Esophagus muscularis mucosa (tissue), 4 donors: ENCODE data around the gene SAMD14. TPM values are rescaled to one million over a fixed set of nuclear protein-coding genes. Genes with fewer than 3 reads are reported as not detected.

ENCODE experiments used
- DNase-seq: peaks from one replicate; pipeline ENCODE4 v3.0.0-alpha.2; 2017; ENCODE audit errors: extremely low spot score
- H3K27ac ChIP-seq, 4 donors: fragments of 200-600 bp; sonication (generic); replicated peaks in 1 of 4; 1 replicate in 3 of 4; 2 replicates in 1 of 4; pipeline ENCODE4 v1.5.1; 2016 to 2019; ENCODE audit warnings: mild to moderate bottlenecking in 1 of 4
- H3K27me3 ChIP-seq, 4 donors: fragments of 200-600 bp; sonication (generic); one replicate each; pipeline versions ENCODE4 v1.5.1 to v1.6.0; 2016 to 2019
- H3K36me3 ChIP-seq, 4 donors: fragments of 200-600 bp; sonication (generic); one replicate each; pipeline ENCODE4 v1.5.1; 2016 to 2019
- H3K4me1 ChIP-seq, 4 donors: fragments of 200-600 bp; sonication (generic); one replicate each; pipeline ENCODE4 v1.5.1; 2016 to 2019
- H3K4me3 ChIP-seq, 4 donors: fragments of 200-600 bp; sonication (generic); 1 replicate in 2 of 4; 2 replicates in 2 of 4; pipeline ENCODE4 v1.5.1; 2016 to 2019; ENCODE audit warnings: mild to moderate bottlenecking in 4 of 4, moderate library complexity in 1 of 4
- H3K9me3 ChIP-seq, 4 donors: fragments of 200-600 bp; sonication (generic); 1 replicate in 3 of 4; 2 replicates in 1 of 4; pipeline ENCODE4 v1.5.1; 2016 to 2019
- CTCF ChIP-seq, 3 experiments: fragments of 200-600 bp in 2 of 3; fragments of 450-650 bp in 1 of 3; sonication (generic) in 2 of 3; IDR thresholded peaks; one replicate each; pipeline ENCODE4 v1.5.1; 2017 to 2019; ENCODE audit warnings: antibody characterized with exemption in 3 of 3, mild to moderate bottlenecking in 2 of 3, moderate library complexity in 1 of 3
- EP300 ChIP-seq: sonication (generic); formaldehyde crosslinking; IDR thresholded peaks from one replicate; pipeline ENCODE4 v1.6.1; 2017; ENCODE audit warnings: antibody characterized with exemption
- POLR2A ChIP-seq: fragments of 450-650 bp; IDR thresholded peaks from one replicate; pipeline ENCODE4 v1.6.1; 2017; ENCODE audit warnings: antibody characterized with exemption, moderate library complexity, mild to moderate bottlenecking, low read depth
- POLR2AphosphoS5 ChIP-seq, 2 donors: sonication (generic); formaldehyde crosslinking; IDR thresholded peaks; one replicate each; pipeline ENCODE4 v1.6.1; 2017; ENCODE audit warnings: antibody characterized with exemption in 2 of 2
- WGBS: methylation state at CpG from one replicate; pipeline ENCODE4 v1.1.5; 2018; 5-methylcytosine and 5-hydroxymethylcytosine counted together
- intact Hi-C: fragments of 100-400 bp; cut with DNase I; formaldehyde crosslinking; loops from one replicate; pipeline ENCODE4 v1.15.1; 2023
- total RNA-seq, 4 donors: library from RNA; depleted of rRNA; stranded (reverse); fragments of >200 nt; gene quantifications; one replicate each; pipeline versions ENCODE4 v1.1.0 to v1.2.1, GENCODE V29; 2016

Gene SAMD14
- total RNA-seq, 4 donors from 2014 or later, result 0.98 to 1.8 (median 1.5) TPM

GRCh38 chr17:50165867-50166517 is 36.0 kb upstream of the SAMD14 start, which contains the start of gene SGCA:
SGCA (plus strand) TSS chr17:50166005; CDS start chr17:50166041, 36 bp downstream.
- DNase-seq, result no peak
- 41% methylated on average over 15 of the region's 15 CpGs for WGBS
- peaks cover 32 to 78% (median 74%) of the 10 kb centered on the region in 4 donors for H3K4me1 ChIP-seq

GRCh38 chr17:50165466-50165865 is 35.5 kb upstream of the SAMD14 start:
- 55% methylated on average over 3 of the region's 3 CpGs for WGBS
- TF ChIP-seq POLR2A, result no peak
- no peak for TF ChIP-seq POLR2AphosphoS5 (IDR thresholded peaks at IDR 0.05)
- TF ChIP-seq EP300, result no peak
- no peak for TF ChIP-seq CTCF (IDR thresholded peaks at IDR 0.05)
- no peak for DNase-seq
- Histone ChIP-seq H3K36me3 (peaks cover 0 to 14% (median 6%) of the 10 kb centered on the region in 4 donors), H3K27me3 (no peaks in the 10 kb centered on the region), H3K9me3 (no peaks in the 10 kb centered on the region), H3K27ac (peak overlapping the region; percentile 87 to 96 (median 90)), H3K4me1 (peaks cover 37 to 83% (median 79%) of the 10 kb centered on the region in 4 donors), H3K4me3 (peak overlapping the region; percentile 52 to 59 (median 55))
- intact Hi-C loops, result no loop called here

More at GRCh38 chr17:50165867-50166517, 36.0 kb upstream of the SAMD14 start, which contains the start of gene SGCA:
- no peaks in the 10 kb centered on the region for H3K27me3 ChIP-seq
- intact Hi-C loops, result no loop called here
- H3K27ac ChIP-seq, result peak within 1 kb of the TSS; percentile 87 to 96 (median 90)
- no peaks in the 10 kb centered on the region for H3K9me3 ChIP-seq
- TF ChIP-seq POLR2AphosphoS5 (IDR thresholded peaks at IDR 0.05), result peak; percentile 37 to 85
- TF ChIP-seq POLR2A, result peak; percentile 53
- TF ChIP-seq EP300, result no peak
- TF ChIP-seq CTCF (IDR thresholded peaks at IDR 0.05), result peak in 1 of 3 experiments; percentile 31
- H3K36me3 ChIP-seq, result peaks cover 0 to 18% (median 8%) of the 10 kb centered on the region in 4 donors
- peak within 1 kb of the TSS; percentile 52 to 59 (median 55) for H3K4me3 ChIP-seq

DNA sequence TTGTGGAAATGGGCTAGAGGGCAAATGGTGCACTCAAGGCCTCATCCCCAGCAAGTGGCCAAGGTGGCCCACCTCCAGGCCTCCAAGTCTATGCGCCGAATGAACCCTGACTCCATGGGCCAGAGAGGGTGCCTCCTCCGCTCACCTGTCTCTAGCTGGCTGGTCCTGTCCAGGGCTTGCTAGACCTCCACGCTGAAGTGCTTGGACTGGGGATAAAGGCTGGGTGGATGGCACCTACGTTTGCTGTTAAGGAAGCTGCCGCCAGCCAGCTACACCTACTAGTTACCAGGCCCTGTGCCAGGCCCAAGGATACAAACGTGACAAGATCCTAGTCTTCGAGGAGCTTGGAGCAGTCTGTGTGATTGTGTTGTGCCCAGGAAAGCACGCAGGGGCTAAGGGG is 35.1 kb upstream of the SAMD14 start:
- Histone ChIP-seq H3K4me1 (peaks cover 37 to 84% (median 81%) of the 10 kb centered on the region in 4 donors), H3K4me3 (peak overlapping the region in 3 of 4 donors; percentile 52 to 59 (median 52)), H3K9me3 (no peaks in the 10 kb centered on the region), H3K36me3 (peaks cover 0 to 10% (median 4%) of the 10 kb centered on the region in 4 donors), H3K27me3 (no peaks in the 10 kb centered on the region), H3K27ac (peak overlapping the region; percentile 87 to 96 (median 90))
- WGBS, result 71% methylated on average over 5 of the region's 9 CpGs
- no peak for TF ChIP-seq EP300
- TF ChIP-seq CTCF (IDR thresholded peaks at IDR 0.05), result no peak
- no peak for TF ChIP-seq POLR2A
- TF ChIP-seq POLR2AphosphoS5 (IDR thresholded peaks at IDR 0.05), result no peak
- no peak for DNase-seq
- intact Hi-C loops, result no loop called here

DNA sequence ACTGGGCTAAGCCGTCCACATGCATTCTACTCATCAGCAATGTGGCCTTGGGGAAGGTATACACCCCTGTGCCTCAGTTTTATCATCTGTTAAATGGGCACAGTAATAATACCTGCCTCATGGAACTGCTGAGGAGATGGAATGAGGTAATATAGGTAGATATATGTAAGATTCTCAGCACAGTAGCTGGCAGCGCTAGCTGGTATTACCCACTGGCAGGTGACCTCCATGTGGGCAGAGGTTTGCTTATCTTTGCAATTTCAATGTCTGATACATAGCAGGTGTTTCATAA is 34.7 kb upstream of the SAMD14 start:
- H3K4me1 ChIP-seq, result peaks cover 37 to 80% (median 77%) of the 10 kb centered on the region in 4 donors

More for the DNA sequence above, 34.7 kb upstream of the SAMD14 start:
- Histone ChIP-seq H3K27ac (peak overlapping the region in 3 of 4 donors; percentile 87 to 96 (median 92)), H3K4me3 (no peak overlapping the region), H3K9me3 (no peaks in the 10 kb centered on the region), H3K27me3 (no peaks in the 10 kb centered on the region), H3K36me3 (peaks cover 0 to 6% (median 2%) of the 10 kb centered on the region in 4 donors)
- TF ChIP-seq POLR2A, result no peak
- no peak for TF ChIP-seq EP300
- TF ChIP-seq POLR2AphosphoS5 (IDR thresholded peaks at IDR 0.05), result no peak
- TF ChIP-seq CTCF (IDR thresholded peaks at IDR 0.05), result no peak
- WGBS, result 96% methylated on average over 2 of the region's 2 CpGs
- DNase-seq, result no peak
- intact Hi-C loops, result no loop called here
